NCI-H2171 (cell line): Measurements from ENCODE around the gene CABLES2.
"Not testable (repeated sequence)": the region's sequence is repeated elsewhere in the genome, so short reads cannot be mapped to it uniquely, and the experiment has no call there.

Experiments
- DNase-seq: peaks from one replicate; lab custom pipeline; 2025; lab: John Stamatoyannopoulos, UW

CABLES2 gene

DNA sequence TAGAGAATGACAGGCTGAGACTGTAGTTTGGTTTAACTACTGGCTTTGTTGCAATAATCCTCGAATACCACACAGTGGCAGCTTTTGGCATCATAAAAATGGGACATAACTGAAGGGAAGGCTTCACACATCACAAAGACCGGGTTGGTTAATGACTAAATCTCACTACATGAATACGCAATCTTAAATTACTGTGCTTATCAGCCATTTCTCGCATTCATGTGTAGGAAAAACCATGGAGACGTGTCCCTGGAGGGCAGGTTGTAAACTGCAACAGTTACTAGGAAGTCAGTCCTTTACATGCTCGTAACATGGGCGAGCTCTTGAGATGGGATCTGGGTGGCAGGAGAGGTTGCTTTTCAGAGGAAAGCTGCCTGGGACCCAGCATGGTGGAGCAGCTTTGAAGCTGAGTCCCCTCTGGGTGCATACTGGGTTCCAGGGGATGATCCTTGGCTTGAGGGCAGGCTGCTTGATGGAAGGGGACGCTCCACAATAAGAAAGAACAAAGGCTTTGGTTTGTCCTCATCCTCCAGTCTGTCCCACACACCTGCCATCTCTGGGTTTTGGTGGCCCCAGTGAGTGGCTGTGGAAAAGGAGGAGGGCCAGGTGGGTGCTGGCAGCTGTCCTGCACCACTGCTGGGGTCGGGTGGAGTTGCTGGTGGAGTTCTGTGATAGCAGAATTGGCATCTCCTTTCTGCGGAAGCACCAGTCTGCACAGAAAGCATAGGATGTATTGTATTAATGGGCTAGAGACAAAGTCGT is 18.1 kb downstream of the CABLES2 start:
- no peak for DNase-seq

DNA sequence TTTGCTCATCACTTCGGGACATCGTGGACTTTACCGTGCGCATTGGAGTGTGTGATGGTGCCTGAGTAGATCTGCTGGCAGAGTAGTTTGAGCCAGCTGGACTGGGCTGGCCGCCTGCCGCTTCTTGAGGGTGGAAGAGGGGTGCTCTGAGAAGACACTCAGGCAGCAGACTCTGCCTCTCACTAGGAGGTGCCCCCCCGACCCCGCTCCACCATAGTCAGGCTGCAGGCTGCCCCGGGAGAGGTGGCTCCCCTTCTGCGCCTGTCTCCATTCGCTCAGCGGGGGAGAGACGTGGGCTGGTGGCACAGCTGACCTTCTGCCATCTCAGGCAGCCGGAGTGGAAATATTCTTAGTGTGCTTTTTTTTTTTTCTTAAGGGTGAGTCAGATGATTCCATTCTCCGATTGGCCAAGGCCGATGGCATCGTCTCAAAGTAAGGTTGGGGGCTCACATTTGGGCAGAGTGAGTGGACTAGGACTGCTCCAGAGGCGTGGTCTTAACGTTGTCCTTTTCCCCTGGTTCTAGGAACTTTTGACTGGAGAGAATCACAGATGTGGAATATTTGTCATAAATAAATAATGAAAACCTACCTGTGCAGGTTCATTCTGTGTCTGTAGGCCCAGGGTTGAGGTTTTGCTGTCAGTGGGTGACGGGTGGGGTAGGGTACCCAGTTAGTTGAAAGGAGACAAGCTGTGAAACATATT is 19.0 kb downstream of the CABLES2 start:
- no peak for DNase-seq

DNA sequence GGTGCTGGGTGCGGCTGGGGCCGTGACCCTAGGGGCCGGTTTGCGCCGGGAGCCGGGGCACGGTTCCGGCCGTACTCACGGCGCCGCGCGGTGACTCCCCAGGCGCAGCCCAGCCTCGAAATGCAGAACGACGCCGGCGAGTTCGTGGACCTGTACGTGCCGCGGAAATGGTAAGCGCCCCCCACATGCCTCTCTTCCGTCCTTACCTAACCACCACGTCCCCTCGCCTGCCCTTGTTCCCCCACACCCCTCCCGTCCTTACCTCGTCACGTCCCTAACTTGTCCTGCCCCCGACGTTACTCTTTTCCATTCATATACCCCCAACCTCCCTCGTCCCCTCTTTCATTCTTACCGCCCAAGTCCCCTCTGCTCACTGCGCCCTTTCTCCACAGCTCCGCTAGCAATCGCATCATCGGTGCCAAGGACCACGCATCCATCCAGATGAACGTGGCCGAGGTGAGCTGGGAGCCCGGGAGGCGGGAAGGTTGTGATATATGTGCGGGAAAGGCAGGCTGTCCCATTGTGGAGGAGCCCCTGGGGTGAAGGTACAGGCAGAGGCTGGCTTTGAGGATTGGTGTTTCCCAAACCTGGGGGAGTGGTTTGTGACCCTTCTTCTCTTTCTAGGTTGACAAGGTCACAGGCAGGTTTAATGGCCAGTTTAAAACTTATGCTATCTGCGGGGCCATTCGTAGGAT is 19.7 kb downstream of the CABLES2 start:
- DNase-seq = no peak

DNA sequence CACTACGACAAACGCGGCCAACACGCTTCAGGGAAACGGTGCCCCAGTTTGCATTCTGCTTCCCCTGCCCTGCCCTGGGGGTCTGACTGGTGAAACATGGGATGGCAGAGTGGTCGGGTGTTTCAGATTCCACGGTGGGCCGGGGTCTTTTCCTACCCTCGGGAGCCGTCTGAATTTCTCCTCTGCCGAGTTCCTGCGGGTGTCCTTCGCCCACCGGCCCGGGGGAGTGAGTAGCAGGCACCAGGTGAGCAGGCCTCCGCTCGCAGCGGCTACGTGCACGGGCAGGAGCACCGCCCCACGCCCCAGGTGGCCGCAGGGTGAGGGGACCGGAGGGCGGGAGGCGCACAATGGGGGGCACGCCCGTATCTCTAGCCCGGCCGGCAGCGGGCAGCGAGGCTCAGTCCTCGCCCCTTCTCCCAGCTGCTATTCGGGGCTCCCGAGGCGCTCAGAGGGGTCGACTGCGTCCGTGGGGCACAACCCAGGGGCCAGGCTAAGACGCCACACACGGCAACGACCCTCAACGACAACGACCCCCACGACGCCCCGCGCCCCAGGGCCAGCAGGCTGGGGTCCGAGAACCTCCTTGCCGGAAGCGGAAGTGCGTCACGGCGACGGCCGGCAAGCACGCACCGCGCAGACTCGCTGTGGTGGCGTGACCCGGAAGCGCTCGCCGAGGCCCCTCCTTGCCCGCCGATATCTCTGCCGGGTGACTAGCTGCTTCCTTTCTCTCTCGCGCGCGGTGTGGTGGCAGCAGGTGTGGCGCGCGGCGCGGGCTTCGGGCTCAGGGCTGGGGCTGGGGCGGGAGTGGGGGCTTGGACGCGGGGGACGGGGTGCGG is 20.5 kb downstream of the CABLES2 start, which contains the start of gene RPS21:
Gene RPS21 (plus strand): TSS at position 721 of the 836 bp plus-strand sequence. CDS start 236 bp downstream, outside the sequence.
- DNase-seq = peak; percentile 97

DNA sequence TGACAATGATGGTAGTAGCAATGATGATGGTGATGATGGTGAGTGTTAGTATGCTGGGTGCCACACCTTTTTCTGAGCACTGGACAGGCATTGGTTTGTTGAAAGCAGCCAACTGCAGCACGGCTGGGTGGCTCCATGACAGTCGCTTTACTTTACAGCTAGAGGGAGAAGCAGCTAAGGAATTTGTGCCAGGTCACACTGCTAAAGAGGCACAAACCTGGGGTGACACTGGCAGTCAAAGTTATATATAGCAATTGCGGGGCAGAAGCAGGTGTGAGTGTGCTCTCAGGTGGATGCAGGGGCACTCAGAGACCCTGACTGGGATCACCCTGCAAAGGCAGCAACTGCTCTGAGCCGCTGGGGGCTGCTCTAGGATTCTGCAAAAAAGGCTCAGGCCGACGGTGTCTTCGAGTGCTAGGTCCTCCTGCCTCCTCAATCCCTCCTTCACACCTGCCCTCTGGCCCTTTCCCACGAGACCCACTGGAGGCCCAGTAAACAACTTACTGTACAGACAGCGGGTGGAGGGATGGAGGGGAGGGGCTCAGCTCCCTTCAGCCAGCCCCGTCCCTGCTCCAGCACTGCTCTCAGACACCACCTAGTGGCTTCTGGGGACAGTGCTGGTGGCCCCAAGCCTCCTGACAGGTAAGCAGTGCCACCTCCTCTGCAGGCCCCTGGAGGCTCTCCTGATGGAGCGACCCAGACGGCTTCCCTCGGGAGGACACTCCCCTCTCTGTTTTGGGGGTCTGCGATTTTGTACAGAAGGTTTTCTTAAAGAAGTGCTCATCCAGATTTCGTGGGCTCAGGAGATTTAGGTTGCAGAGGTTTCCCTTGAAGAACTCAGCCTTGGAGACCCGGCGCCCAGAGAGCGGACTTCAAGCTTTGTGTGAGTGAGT is 24.5 kb downstream of the CABLES2 start:
- DNase-seq = peak; percentile 82

DNA sequence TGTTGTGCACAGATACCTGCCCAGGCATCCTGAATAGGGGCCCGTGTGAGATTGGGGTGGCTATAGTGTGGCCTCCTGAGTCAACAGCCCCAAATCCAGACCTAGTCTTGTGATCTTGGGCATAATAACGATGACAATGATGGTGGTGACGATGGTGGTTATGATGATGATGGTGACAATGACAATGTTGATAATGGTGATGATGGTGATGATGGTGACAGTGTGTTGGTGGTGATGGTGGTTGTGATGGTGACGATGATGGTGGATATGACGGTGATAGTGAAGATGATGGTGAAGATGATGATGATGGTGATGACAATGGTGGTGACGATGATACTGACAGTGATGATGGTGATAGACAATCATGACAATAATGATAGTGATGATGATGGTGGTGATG is 25.2 kb downstream of the CABLES2 start:
- DNase-seq = no peak

DNA sequence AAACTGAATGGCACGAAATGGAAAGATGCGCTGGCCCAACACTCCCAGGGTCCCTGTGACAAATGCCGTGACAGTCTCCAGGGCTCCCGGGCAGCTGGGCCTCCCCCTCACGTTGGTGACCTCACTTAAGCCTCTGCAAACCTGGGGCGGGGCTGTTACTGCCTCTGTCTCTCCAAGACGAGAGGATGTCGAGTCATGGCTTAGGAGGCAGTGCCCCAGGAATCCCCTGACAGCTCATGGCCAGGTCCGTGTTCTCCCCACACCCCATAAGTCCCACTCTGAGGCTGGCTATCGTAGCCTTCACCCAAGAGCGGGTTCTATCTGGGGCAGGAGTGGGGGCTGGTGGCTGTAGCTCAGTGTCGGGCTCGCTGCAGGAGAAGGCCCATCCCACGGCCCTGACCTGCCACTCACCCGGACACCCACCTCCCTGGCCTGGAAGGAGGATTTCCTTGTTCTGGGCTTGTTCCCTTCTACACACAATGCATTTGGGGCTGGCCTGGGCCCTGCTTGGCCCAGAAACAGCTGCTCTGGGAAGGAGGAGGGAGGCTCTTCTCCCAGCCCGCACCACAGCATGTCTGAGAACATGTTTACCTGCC is 25.8 kb downstream of the CABLES2 start:
- no peak for DNase-seq

DNA sequence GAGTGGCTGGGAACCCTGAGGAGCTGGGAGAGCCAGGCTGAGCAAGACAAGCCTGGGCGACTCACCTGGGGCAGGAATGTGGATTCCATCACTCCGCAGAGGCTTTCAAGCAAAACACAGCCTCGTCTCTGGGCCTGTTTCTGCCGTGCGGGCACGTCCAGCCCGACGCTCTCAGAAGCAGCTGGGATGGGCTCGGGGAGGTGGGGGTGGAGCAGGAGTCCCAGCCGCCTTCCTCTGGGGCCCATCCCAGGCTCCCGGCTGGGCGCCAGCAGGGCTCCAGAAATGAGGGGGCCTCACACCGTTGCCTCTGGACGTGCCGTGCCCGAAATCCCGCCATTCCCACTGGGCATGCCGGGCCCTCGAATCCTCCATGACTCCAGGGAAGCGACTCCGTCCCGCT is 28.9 kb downstream of the CABLES2 start:
- peak; percentile 17 for DNase-seq

DNA sequence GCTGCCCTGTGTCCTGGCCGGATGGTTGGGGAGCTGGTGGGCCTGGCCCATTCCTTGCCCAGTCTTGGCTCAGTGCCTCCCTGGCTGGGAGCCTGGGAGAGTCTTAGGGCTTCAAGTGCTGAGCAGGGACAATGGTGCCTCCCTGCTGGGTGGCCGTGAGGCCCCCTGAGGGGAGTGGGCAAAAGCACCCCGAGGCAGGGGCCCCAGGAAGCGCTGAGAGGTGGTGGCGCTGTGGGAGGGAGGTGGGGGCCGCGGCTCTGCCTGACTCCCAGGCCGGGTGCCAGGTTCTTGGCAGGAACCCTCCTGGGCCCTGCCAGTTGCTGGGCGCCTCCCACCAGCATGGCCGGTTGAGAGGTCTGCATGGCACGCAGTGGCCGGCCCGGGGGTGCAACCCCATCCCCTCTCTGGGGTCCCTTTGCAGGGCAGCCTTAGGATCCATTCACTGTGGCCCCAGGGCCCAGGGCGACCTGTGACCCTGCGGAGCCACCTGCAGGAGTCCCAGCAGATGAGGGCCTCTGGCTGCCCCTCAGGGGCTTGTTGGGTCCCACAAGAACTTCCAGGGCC is 29.4 kb downstream of the CABLES2 start:
- no peak for DNase-seq

DNA sequence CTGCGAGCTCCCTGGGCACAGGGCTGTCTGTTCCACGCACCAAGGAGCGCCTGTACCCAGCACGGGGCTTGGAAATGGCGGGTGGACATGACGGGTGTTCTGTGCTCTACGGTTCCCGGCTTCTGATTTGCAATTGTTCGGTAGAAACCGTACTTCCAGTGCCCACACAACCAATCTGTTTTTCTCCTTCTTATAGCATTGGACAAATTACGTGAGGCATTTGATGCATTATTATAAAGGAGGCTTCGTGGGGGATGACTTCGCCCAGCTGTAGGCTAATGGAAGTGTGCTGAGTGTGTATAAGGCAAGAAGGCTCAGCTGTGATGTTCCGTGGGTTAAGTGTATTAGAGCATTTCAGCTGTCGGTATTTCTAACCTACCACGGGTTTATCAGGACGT is 30.0 kb downstream of the CABLES2 start:
- DNase-seq = no peak

DNA sequence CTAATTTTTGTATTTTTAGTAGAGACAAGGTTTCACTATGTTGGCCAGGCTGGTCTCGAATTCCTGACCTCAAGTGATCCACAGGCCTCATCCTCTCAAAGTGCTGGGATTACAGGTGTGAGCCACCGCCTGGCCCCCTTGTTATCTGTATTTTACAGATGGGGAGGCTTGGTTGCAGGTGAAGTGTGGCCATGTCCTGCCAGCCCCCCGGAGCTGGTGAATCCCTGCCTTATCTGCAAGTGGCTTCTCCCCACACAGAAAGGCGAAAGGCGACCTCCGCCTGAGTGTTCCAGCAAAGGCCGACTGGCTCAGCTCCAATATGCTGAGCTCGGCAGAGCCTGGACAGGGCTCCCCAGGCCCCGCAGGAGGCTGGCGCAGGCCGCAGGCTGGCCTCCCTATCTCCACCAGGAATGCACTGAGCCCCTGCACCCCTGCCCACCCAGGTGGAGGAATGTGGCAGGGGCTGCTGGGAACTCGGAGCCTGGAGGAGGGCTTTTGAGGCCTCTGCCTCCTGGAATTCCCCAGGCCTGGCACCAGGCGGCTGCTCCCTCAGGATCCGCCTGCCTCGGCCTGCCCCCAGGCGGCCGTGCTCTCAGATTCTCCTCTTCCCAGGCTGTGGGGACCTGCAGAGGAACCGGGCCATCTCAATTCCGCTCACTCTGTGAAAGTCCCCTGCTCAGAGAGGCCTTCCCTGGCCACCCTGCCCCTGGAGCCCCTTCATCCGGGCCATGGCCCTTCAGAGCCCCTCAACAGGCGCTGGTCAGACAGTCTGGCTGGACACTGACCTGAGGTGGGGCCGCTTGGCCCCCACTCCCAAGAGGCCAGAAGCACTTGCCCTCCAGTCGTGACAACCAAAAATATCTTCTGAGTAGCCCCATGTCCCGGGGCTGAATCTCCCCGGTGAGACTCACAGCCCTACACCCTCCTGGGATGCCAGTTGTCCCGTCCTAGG is 30.7 kb downstream of the CABLES2 start:
- no peak for DNase-seq

DNA sequence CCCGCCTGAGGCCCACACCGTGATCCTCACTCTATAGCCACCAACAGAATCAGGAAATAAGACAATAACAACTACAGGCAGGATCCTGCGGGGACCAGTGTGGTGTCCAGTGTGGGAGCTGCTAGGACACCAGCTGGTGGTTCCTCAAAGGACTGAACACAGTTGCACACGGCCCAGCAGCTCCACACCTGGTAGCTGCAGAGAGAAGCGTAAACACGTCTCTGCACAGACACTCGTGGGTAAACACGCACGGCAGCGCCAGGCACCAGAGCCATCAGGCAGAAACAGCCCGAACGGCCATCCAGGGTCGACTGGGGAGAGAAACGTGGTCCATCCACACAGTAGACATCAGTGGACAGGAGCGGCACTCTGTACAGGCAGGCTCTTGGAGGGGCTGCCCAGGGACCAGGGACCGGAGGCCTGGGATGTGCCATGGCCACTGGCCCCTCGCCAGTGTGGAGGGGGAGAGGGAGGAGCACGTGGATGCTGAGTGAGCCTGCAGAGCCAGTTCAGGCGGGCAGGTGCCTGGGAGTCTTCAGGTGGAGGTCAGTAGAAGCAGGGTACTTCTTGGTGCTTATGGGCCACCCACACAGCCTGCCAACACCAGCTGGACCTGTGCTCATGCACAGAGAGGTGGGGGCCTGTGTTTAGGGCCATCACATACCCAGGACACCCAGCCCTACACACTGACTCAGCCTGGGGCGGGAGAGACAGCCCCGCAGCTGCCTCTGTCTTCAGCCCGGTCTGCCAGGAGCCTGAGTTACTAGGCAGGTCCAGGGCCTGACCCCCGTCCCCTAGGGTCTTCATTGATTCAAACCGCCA is 32.5 kb downstream of the CABLES2 start:
- DNase-seq = no peak

DNA sequence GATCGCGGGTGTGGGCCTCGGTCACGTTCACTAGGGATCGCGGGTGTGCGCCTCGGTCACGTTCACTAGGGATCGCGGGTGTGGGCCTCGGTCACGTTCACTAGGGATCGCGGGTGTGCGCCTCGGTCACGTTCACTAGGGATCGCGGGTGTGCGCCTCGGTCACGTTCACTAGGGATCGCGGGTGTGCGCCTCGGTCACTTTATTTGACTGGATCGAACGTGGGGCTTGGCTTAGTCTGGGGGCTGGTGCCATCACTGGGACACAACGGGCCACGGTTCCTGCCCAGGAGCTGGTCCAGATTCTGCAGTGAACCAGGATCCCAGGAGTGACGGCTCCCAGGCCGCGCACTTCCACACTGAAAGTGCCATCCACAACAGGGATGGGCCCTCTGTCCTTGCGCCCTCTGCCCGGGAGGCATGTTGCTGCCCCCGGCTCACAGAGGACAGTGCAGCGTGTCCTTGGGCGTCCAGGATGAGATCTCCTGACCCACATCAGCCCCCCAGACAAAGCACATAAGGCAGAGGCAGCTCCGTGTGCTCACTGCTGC is 33.4 kb downstream of the CABLES2 start:
- not testable (repeated sequence) for DNase-seq

DNA sequence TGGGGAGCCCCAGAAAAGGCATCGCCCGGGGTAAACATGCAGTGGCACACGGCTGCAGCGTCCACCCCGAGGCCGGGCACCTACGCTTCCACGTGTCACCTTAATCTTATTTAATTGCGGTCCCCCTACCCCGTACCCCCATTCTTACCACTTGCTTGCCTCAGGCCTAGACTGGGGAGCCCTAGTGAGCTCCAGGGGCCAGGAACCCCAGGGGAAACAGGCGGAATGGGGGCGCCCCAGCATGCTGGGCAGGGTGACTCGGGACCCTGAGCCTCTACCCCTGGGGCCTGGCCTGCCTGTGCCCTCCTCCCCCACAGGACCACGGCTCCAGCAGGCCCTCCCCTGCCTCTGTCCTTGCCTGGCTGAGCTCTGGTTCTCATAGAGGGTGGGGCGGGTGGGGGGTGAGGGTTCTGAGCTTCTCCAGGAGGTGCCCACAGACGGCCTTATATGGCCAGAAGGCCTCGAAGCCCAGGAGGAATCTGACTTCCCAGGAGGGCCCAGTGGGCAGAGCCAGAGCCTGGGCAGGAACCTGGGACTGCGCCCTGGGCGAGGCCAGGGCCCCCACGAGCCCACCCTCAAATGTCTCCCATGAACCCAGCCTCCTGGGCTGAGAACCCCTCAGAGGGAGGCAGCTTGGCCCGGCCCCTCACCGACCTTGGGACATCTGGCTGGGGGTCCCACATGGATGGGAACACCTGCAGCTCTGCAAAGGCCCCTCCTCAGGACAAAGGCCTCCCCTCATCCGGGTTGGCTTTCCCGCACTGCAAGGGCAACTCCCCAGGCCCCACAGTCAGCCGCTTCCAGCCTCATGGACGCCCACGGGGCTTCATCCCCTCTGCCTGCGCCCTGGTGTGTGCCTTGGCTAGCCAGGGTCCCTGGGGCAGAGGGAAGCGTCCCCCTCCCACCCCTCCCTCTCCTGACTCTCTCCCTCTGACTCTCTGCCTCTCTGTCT is 34.8 kb downstream of the CABLES2 start:
- no peak for DNase-seq

DNA sequence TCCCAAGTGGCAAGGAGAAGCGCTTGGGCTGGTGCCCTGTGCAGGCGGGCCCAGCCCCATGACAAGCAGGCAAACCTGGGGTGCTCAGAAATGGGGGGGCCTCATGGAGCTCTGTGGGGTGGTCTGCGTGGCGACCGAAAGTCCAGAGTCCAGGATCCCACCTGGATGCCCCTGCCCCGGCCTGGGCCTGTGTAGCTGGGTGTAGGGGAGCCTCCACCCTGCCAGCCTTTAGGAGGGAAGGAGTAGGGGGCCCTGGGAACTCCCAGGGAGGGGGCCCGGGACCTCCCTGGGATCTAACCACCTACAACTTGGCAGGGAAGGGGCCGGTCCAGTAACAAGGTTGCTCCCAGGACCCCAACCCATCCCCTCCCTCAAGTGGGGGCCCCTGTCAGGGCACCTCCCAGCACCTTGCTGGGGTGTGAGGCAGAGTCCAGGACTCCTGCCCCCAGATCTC is 35.5 kb downstream of the CABLES2 start:
- DNase-seq = no peak

DNA sequence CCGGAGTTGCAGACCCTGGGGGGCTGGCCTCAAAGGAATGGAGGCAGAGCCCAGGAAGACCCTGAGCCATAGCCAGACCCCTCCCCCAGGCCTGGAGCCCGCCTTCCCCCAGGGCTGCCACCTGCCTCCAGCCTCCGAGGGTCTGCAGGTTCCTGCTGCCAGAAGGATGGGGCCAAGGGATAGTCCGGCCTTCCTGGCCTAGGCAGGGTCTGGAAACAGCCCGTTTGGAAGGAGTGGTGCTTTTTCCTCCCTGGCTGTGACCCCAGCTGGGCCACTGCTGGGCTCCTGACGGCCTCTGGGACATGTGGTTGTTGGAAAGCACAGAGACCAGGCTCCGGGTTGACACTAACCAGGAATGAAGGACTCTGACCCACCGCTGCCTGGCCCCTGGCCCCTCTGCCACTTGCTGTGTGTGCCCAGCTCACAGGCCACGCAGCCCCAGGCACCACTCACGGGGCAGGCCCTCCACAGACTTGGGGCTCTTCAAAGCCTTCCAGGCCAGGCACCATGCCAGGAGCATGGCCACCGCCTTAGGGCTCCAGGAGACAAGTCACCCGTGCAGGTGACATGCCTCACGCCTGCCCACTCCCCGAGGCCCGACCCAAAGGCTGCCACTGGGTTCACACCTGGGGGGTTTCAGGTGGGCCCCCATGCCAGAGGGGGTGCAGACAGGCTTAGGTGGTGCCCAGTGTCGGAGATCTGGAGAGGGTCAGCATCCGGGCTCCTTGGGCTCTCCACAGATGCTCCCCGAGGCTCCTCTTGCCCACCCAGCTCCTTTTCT is 36.1 kb downstream of the CABLES2 start:
- DNase-seq = no peak
